ENCODE measurements around the gene ZNF580. TPM values are rescaled to one million over a fixed set of nuclear protein-coding genes. Genes with fewer than 3 reads are reported as not detected.

Gene ZNF580
- total and polyA plus RNA-seq, 2 of the 13 experiments (the other 11 are each of a cell fraction or from before 2014, with no cell fraction given), result 4.4 to 6.0 TPM

DNA sequence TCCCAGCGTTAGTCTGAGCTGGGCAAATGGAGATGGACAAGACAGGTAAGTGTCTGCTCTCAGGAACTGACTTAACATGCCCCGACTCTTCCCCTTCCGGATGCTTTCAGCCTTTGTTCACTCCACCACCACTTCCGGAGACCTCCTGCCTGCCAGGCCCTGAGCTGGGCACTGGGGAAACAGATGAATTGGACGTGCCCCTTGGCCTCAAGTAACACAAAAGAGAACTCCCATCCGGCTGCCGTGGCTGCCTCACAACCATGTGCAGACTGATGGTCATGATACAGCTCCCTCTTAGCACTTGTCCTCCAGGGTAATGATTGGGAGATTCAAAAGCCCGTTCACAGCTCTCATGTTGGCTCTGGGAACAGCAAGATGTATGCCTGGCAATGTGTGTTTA is 23.4 kb upstream of the ZNF580 start (continued):
- TF ChIP-seq ZFP36 (IDR thresholded peaks at IDR 0.05; ENCODE audit: borderline replicate concordance, low read depth, low read length, partially characterized antibody) (no peak), RFX1 (IDR thresholded peaks at IDR 0.05) (no peak), SKI (IDR thresholded peaks at IDR 0.05; ENCODE audit: partially characterized antibody) (no peak), FIP1L1 (IDR thresholded peaks at IDR 0.05; ENCODE audit: borderline replicate concordance, insufficient read depth, low read depth, low read length) (no peak), CREM (IDR thresholded peaks at IDR 0.05) (no peak), CREM (CRISPR knock-in tag; IDR thresholded peaks at IDR 0.05) (no peak)
- TF ChIP-seq, protein P1, sequence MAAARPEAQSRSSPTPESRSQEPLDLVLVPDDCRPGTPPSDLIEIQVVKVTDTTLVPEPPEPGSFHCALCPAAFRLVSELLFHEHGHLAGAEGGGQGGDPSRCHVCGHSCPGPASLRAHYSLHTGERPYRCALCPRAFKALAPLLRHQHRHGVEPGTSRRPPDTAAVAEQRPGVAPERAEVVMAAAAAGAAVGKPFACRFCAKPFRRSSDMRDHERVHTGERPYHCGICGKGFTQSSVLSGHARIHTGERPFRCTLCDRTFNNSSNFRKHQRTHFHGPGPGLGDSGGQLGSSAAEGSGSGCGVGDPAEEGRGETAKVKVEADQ (CRISPR knock-in tag; IDR thresholded peaks at IDR 0.05; ENCODE audit: borderline replicate concordance), result no peak

DNA sequence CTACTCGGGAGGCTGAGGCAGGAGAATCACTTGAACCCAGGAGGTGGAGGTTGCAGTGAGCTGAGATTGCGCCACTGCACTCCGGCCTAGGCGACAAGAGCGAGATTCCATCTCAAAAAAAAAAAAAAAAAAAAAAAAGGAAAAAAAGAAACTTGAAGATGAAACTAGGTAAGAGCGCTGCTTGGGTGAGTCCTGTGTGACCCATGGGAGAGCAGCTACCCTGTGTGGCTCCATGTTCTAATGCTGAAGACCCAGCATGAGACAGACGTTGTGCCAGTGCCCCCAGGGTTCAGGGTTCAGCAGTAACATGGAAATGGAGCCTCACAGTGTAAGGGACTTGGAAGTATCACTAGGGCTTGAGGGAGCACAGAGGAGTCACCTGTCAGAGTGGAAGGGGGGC is 22.4 kb upstream of the ZNF580 start:
- intact Hi-C loops (cut with micrococcal nuclease; ENCODE audit: unreplicated experiment) (no loop called here), in situ Hi-C loops (cut with HindIII; ENCODE audit: extremely low pct_ligation_motif_present, low pct_unique_long_range_greater_than_20kb) (no loop called here)
- no peak for FAIRE-seq
- H3K27ac ChIP-seq (ENCODE audit: extremely low read length, insufficient read depth, low read length), result no peak overlapping the region
- H2AFZ ChIP-seq (ENCODE audit: low read length), result no peak overlapping the region
- no peak overlapping the region for H3K4me3 ChIP-seq (replicated peaks in 1 of 3; ENCODE audit: insufficient read depth in 1 of 3, low read depth in 2 of 3, low read length in 3 of 3)
- H3K4me1 ChIP-seq (ENCODE audit: insufficient read depth, low read length), result peaks cover 19% of the 10 kb centered on the region
- no peaks in the 10 kb centered on the region for H3K79me2 ChIP-seq (ENCODE audit: insufficient read depth, low read length)
- no peak for DNase-seq (ENCODE audit: low spot score)
- H4K20me1 ChIP-seq (ENCODE audit: insufficient read depth, low read length), result peaks cover 8% of the 10 kb centered on the region; the same call in 1 of the 2 replicates
- TF ChIP-seq POLR2AphosphoS5 (IDR thresholded peaks at IDR 0.05; ENCODE audit: low read depth, low read length), result peak; percentile 24; the same call in 1 of the 2 replicates
- TF ChIP-seq GZF1 (CRISPR knock-in tag; IDR thresholded peaks at IDR 0.05), result no peak
- TF ChIP-seq SRY (CRISPR knock-in tag; IDR thresholded peaks at IDR 0.05), result no peak
- peak; percentile 31; the same call in 1 of the 2 replicates for TF ChIP-seq POLR2G (IDR thresholded peaks at IDR 0.05; ENCODE audit: low read depth, low read length)
- TF ChIP-seq JDP2 (CRISPR knock-in tag; IDR thresholded peaks at IDR 0.05; ENCODE audit: borderline replicate concordance), result no peak
- TF ChIP-seq MAFG (CRISPR knock-in tag; IDR thresholded peaks at IDR 0.05), result no peak
- TF ChIP-seq, protein P2, sequence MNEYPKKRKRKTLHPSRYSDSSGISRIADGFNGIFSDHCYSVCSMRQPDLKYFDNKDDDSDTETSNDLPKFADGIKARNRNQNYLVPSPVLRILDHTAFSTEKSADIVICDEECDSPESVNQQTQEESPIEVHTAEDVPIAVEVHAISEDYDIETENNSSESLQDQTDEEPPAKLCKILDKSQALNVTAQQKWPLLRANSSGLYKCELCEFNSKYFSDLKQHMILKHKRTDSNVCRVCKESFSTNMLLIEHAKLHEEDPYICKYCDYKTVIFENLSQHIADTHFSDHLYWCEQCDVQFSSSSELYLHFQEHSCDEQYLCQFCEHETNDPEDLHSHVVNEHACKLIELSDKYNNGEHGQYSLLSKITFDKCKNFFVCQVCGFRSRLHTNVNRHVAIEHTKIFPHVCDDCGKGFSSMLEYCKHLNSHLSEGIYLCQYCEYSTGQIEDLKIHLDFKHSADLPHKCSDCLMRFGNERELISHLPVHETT (CRISPR knock-in tag; conservative IDR thresholded peaks at IDR 0.05), result no peak
- TF ChIP-seq ZNF263 (CRISPR knock-in tag; IDR thresholded peaks at IDR 0.05), result 0 out of 2 replicates have a peak, but pooled peaks have one; percentile 32
- TF ChIP-seq TP53 (CRISPR knock-in tag; conservative IDR thresholded peaks at IDR 0.05), result no peak
- TF ChIP-seq SP4 (CRISPR knock-in tag; IDR thresholded peaks at IDR 0.05), result no peak
- no peaks in the 10 kb centered on the region for H3K27me3 ChIP-seq (ENCODE audit: control insufficient read depth in 1 of 2, insufficient read depth in 2 of 2, low read length in 2 of 2)
- no peak for ATAC-seq
- no peak overlapping the region for H3K4me2 ChIP-seq (ENCODE audit: low read depth, low read length)
- BruUV-seq (replicated peaks), result no TSS peak
- 88% methylated on average over 7 of the region's 7 CpGs for WGBS (ENCODE audit: low lambda C conversion rate)
- H3K9ac ChIP-seq (ENCODE audit: insufficient read depth, low read depth, low read length), result no peak overlapping the region
- POLR2A ChIA-PET, result interaction anchor here (0.7 kb wide), 1 partner anchor 12 kb away, joined by 5 read pairs; no protein-coding TSS in a partner anchor
- H3K36me3 ChIP-seq (replicated peaks in 1 of 2; ENCODE audit: control insufficient read depth in 1 of 2, insufficient read depth in 2 of 2, low read length in 2 of 2), result peaks cover 2 to 5% of the 10 kb centered on the region in 2 experiments; a peak in 1 of 5 replicates
- CTCF ChIA-PET (ENCODE audit: low intra/inter-chr PET ratio, low total read pairs), result no interaction called here
- no peaks in the 10 kb centered on the region for H3K9me3 ChIP-seq (ENCODE audit: low read length)
